MCF 10A (cell line): ENCODE results near the gene GEMIN5. TPM values are rescaled to one million over a fixed set of nuclear protein-coding genes. Genes with fewer than 3 reads are reported as not detected.

Experiments used
- BruUV-seq: library from RNA; stranded (reverse); fragments of 400-500 nt; replicated peaks from 2 replicates; lab custom pipeline; 2021; lab: Mats Ljungman, UMichigan
- CTCF ChIA-PET: fragments of 300-600 bp; sonication (Branson Sonifier 250); formaldehyde crosslinking; extraction: SDS; loops from one replicate; lab custom pipeline; 2021; ENCODE audit warnings: antibody characterized with exemption, inconsistent platforms; lab: Yijun Ruan, JAX
- POLR2A ChIA-PET: fragments of 300-600, 350-650 bp; sonication (Branson Sonifier 250); formaldehyde crosslinking; extraction: SDS; loops from one replicate; lab custom pipeline; 2020; ENCODE audit warnings: antibody characterized with exemption, inconsistent platforms; lab: Yijun Ruan, JAX
- DNase-seq: peaks from one replicate; pipeline ENCODE4 v3.0.0-alpha.2; 2018; ENCODE audit not compliant: unreplicated experiment
- H3K27ac Mint-ChIP-seq: one replicate; pipeline ENCODE4 v1.8.0; 2022; ENCODE audit warnings: mild to moderate bottlenecking, low read depth, mixed read lengths; ENCODE audit not compliant: unreplicated experiment
- H3K27me3 Mint-ChIP-seq: one replicate; pipeline ENCODE4 v1.8.0; 2022; ENCODE audit warnings: mixed read lengths; ENCODE audit not compliant: insufficient read depth, unreplicated experiment
- H3K36me3 Mint-ChIP-seq: one replicate; pipeline ENCODE4 v1.8.0; 2022; ENCODE audit warnings: mild to moderate bottlenecking, moderate library complexity, mixed read lengths; ENCODE audit not compliant: insufficient read depth, unreplicated experiment
- H3K4me1 Mint-ChIP-seq: one replicate; pipeline ENCODE4 v1.8.0; 2022; ENCODE audit warnings: mixed read lengths; ENCODE audit not compliant: insufficient read depth, unreplicated experiment
- H3K4me3 Mint-ChIP-seq: one replicate; pipeline ENCODE4 v1.8.0; 2022; ENCODE audit warnings: mild to moderate bottlenecking, moderate library complexity, mixed read lengths; ENCODE audit not compliant: unreplicated experiment
- H3K9me3 Mint-ChIP-seq: one replicate; pipeline ENCODE4 v1.8.0; 2022; ENCODE audit warnings: mixed read lengths; ENCODE audit not compliant: unreplicated experiment
- intact Hi-C: fragments of 100-400 bp; cut with micrococcal nuclease; formaldehyde crosslinking; loops from 2 replicates; pipeline ENCODE4 v1.14.1; 2022
- total RNA-seq: library from RNA; stranded (reverse); gene quantifications from 2 replicates; pipeline ENCODE4 v1.2.3, GENCODE V29; 2022
- TF ChIP-seq, protein P1 (sequence below): fragments of 200-600 bp; IDR thresholded peaks from one replicate; pipeline ENCODE4 v1.8.0; 2022; ENCODE audit warnings: antibody characterized with exemption, mild to moderate bottlenecking; ENCODE audit not compliant: unreplicated experiment

The GEMIN5 gene
- total RNA-seq, 1 experiment from 2014 or later = 34.5 TPM

DNA sequence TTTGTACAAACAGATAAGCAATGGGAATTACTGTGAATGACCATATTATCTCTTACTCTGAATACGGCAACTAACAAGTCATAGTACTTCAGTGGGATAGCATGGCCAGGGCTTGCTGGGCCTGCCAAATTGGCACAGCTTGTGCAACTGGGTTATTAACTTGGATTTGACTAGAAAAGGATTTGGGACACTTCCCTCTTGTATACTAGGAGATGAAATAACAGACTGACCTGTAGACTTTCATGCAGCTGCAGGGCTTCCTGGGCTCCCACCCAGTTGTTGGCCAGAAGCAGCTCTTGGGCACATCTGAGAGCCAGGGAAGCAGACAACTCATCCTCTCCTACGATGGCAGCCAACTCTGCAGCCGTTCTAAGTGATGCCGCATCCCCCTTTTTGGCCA, 39.8 kb downstream of the GEMIN5 start:
- Mint-ChIP-seq H3K4me1 (no peaks in the 10 kb centered on the region), H3K27me3 (no peaks in the 10 kb centered on the region), H3K9me3 (no peaks in the 10 kb centered on the region), H3K4me3 (no peak overlapping the region), H3K36me3 (peaks cover 93% of the 10 kb centered on the region), H3K27ac (no peak overlapping the region)
- intact Hi-C loops = no loop called here
- DNase-seq = no peak
- POLR2A ChIA-PET = no interaction called here
- TF ChIP-seq, protein P1, sequence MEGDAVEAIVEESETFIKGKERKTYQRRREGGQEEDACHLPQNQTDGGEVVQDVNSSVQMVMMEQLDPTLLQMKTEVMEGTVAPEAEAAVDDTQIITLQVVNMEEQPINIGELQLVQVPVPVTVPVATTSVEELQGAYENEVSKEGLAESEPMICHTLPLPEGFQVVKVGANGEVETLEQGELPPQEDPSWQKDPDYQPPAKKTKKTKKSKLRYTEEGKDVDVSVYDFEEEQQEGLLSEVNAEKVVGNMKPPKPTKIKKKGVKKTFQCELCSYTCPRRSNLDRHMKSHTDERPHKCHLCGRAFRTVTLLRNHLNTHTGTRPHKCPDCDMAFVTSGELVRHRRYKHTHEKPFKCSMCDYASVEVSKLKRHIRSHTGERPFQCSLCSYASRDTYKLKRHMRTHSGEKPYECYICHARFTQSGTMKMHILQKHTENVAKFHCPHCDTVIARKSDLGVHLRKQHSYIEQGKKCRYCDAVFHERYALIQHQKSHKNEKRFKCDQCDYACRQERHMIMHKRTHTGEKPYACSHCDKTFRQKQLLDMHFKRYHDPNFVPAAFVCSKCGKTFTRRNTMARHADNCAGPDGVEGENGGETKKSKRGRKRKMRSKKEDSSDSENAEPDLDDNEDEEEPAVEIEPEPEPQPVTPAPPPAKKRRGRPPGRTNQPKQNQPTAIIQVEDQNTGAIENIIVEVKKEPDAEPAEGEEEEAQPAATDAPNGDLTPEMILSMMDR = no peak
- CTCF ChIA-PET = interaction anchor here (0.6 to 1.0 kb wide), 3 partner anchors 29 to 674 kb away, joined by 3 read pairs; no protein-coding TSS in a partner anchor
- no TSS peak for BruUV-seq

DNA sequence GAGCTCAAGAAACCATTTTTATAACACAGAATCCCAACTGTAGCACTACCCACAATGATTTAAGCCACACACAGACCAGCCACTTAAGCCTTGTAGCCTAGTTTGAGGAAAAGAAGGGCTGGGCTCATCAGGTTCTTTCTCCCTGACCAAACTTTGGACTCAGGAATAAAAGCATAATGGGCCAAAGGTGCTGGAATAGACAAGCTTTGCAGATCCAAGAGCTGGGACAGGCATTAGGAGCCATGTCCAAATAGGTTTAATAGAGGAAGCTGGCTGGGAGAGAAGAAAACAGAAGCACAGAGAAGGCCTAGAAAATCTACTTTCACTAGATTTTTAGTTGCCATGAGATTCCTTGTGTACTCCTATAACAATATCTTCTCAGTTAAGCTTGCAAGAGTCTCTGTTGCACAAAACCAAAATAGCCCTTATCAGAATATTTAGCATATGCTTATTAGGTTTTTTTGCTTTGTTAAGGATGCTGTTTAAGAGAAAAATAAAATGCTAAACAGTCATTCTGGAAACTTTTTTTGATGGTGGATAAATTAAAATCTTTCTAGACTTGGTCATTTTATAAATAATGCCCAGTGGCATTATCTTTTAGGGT, 41.3 kb downstream of the GEMIN5 start:
- intact Hi-C loops = no loop called here
- Mint-ChIP-seq H3K27me3 (no peaks in the 10 kb centered on the region), H3K4me3 (no peak overlapping the region), H3K27ac (no peak overlapping the region), H3K9me3 (no peaks in the 10 kb centered on the region), H3K4me1 (no peaks in the 10 kb centered on the region), H3K36me3 (peaks cover 94% of the 10 kb centered on the region)
- TF ChIP-seq, protein P1 = no peak
- ChIA-PET POLR2A (interaction anchor here (1.2 kb wide), 1 partner anchor 38 kb away, joined by 3 read pairs; the partner anchor contains the start of gene CNOT8), CTCF (interaction anchor here (0.5 to 1.2 kb wide), 6 partner anchors 13 to 255 kb away, joined by 3 to 4 read pairs (median 3); no protein-coding TSS in a partner anchor)
- no peak for DNase-seq
- BruUV-seq = no TSS peak

DNA sequence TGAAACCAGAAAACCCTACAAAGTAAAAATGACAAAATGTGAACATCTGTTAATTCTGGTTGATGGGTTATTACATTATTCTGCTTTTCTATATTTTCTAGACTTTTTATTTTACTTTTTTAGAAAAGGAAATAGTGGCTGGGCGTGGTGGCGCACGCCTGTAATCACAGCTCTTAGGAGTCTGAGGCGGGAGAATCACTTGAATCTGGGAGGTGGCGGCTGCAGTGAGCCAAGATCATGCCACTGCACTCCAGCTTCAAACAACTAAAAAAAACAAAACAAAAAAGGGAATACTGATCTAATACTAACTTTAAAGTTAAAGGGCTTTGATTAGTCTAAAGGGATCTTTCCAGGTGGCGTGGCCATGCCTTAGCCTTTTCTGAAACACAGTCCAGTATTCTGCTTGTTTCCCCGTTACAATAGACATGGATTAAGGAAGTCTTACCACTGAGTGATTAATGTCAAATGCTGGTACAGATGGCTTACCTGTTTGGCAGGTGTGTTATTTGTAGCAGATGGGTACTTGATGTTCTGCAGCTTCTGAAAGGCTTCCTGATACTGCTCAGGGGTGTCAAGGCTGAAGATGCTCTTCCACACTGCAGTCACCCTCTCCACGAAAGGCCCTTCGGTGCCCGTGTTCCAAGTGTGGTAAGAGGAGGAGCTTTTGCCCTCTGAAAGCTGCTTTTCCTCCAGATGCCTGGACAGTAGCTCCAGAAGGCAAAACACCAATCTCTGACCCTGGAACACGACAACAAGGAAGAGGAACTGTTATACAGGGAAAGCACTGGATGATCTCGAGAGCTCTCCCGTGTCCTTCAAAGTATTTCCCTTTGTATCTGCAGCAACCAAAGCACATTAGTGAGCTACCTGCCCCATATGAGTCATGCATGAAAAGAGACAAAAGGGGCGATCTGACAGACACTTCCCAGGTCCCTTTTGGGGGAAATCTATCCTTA, 42.1 kb downstream of the GEMIN5 start:
- H3K4me3 Mint-ChIP-seq = no peak overlapping the region
- no peak overlapping the region for H3K27ac Mint-ChIP-seq
- BruUV-seq = no TSS peak
- H3K9me3 Mint-ChIP-seq = no peaks in the 10 kb centered on the region
- intact Hi-C loops = no loop called here
- no peaks in the 10 kb centered on the region for H3K4me1 Mint-ChIP-seq
- CTCF ChIA-PET = interaction anchor here (0.6 to 1.2 kb wide), 6 partner anchors 14 to 246 kb away, joined by 3 to 4 read pairs (median 4); no protein-coding TSS in a partner anchor
- POLR2A ChIA-PET = interaction anchor here (0.6 to 1.6 kb wide), 3 partner anchors 16 to 916 kb away, joined by 3 to 4 read pairs (median 4); partner anchors contain the start of gene CNOT8
- TF ChIP-seq, protein P1 = no peak
- H3K36me3 Mint-ChIP-seq = peaks cover 100% of the 10 kb centered on the region
- DNase-seq = no peak
- no peaks in the 10 kb centered on the region for H3K27me3 Mint-ChIP-seq

DNA sequence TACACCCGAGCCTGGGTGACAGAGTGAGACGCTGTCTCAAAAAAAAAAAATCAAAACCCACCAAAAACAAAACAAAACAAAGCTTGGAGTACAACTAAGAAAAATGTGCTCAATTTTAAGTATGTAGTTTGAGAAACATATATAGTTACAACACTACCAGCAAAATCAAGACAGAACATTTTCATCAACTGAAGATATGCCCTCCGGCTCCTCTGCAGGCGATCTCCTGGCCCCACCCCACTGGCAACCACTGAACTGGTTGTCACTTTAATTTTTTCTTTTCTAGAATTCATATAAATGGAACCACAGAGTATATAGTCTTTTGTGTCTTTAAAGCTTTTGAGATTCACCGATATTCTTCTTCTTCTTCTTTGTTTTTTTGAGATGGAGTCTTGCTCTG, 44.6 kb downstream of the GEMIN5 start:
- Mint-ChIP-seq H3K36me3 (peaks cover 100% of the 10 kb centered on the region), H3K27me3 (no peaks in the 10 kb centered on the region), H3K4me3 (no peak overlapping the region), H3K9me3 (no peaks in the 10 kb centered on the region), H3K4me1 (no peaks in the 10 kb centered on the region), H3K27ac (no peak overlapping the region)
- no peak for DNase-seq
- no TSS peak for BruUV-seq
- CTCF ChIA-PET = interaction anchor here (0.6 to 1.4 kb wide), 4 partner anchors 10 to 1792 kb away, joined by 3 to 5 read pairs (median 4); no protein-coding TSS in a partner anchor
- intact Hi-C loops = no loop called here
- TF ChIP-seq, protein P1 = no peak
- POLR2A ChIA-PET = interaction anchor here (1.7 kb wide), 1 partner anchor 9 kb away, joined by 5 read pairs; no protein-coding TSS in a partner anchor
